OCI-LY7 (cell line): ENCODE data around the gene RNU7-1.

ENCODE experiments used
- CTCF ChIP-seq: fragments of 200-600 bp; sonication (generic); conservative IDR thresholded peaks from 2 replicates; pipeline ENCODE4 v1.5.1; 2014; ENCODE audit warnings: mild to moderate bottlenecking, antibody characterized with exemption, low read length, moderate library complexity, mixed read lengths
- EZH2phosphoT487 ChIP-seq: fragments of 200-600 bp; sonication (generic); IDR thresholded peaks from 2 replicates; pipeline ENCODE4 v1.6.1; 2018; ENCODE audit warnings: low read depth, borderline replicate concordance, mild to moderate bottlenecking, mixed run types, antibody characterized with exemption, low read length, moderate library complexity, mixed read lengths

- TF ChIP-seq CTCF (0 out of 2 replicates have a peak, but pooled peaks have one; percentile 37), EZH2phosphoT487 (no peak)
Measured at GRCh38 chr12:6960593-6961277, 17.1 kb downstream of the RNU7-1 start.
